K562 (cell line): ENCODE data around the gene RNF41. TPM values are rescaled to one million over a fixed set of nuclear protein-coding genes. Genes with fewer than 3 reads are reported as not detected.

Source experiments
- ELF1 ChIP-seq: fragments of 200-800 bp; sonication (Bioruptor generic); IDR thresholded peaks from 2 replicates; pipeline ENCODE4 v1.6.1; 2016; ENCODE audit warnings: missing genetic modification characterization, missing compliant biosample characterization
- FOXJ2 ChIP-seq: fragments of 200-800 bp; sonication (Bioruptor generic); IDR thresholded peaks from 2 replicates; pipeline ENCODE4 v1.6.1; 2016; ENCODE audit warnings: missing genetic modification characterization, missing compliant biosample characterization
- JUN ChIP-seq, 2 experiments: sonication (generic) in 1 of 2; formaldehyde crosslinking in 1 of 2; IDR thresholded peaks; 2 replicates each; pipeline versions ENCODE4 v1.6.1 to v1.8.0; 2012 to 2022; ENCODE audit warnings: borderline replicate concordance in 2 of 2, mild to moderate bottlenecking in 2 of 2, improper control_type of control experiment in 1 of 2, low read depth in 1 of 2, low read length in 1 of 2, missing genetic modification reagents in 1 of 2
- PHF21A ChIP-seq: fragments of 450-650 bp; IDR thresholded peaks from 2 replicates; pipeline ENCODE4 v1.6.1; 2017; ENCODE audit warnings: low read depth, borderline replicate concordance
- ZNF699 ChIP-seq: fragments of 250-450 bp; sonication (Bioruptor Pico); IDR thresholded peaks from 2 replicates; pipeline ENCODE4 v1.8.0; 2021; ENCODE audit warnings: mild to moderate bottlenecking, moderate library complexity; ENCODE audit not compliant: insufficient replicate concordance
- polyA plus RNA-seq, 8 experiments: library from polyadenylated mRNA; depleted of rRNA in 4 of 8; stranded (reverse) in 5 of 8; unstranded in 3 of 8; fragments of >200 nt; fragmentation: Nextera tagmentation in 2 of 8; fragmentation: Illumina TruSeq in 1 of 8; extraction: Ambion mirVana in 2 of 8; extraction: Trizol in 1 of 8; gene quantifications; 2 replicates each; pipeline versions ENCODE4 v1.2.1 to v1.2.3, GENCODE V29; 2011 to 2014; ENCODE audit warnings: inconsistent platforms in 1 of 8, missing spikeins in 1 of 8
- total RNA-seq, 7 experiments: library from RNA; depleted of rRNA in 6 of 7; stranded (reverse); fragments of >200 nt in 6 of 7; fragmentation: Illumina TruSeq in 2 of 7; extraction: Trizol in 2 of 7; gene quantifications; 2 replicates each; pipeline versions ENCODE4 v1.2.1 to v1.2.3, GENCODE V29; 2011 to 2021; ENCODE audit warnings: low replicate concordance in 1 of 7
- TF ChIP-seq, protein P1 (sequence below): sonication (generic); formaldehyde crosslinking; IDR thresholded peaks from 2 replicates; pipeline ENCODE4 v1.8.0; 2022; ENCODE audit warnings: mild to moderate bottlenecking, missing genetic modification reagents, borderline replicate concordance
- TF ChIP-seq, protein P2 (sequence below): IDR thresholded peaks from 2 replicates; pipeline ENCODE4 v1.6.1; 2014; ENCODE audit warnings: antibody characterized with exemption
- TF ChIP-seq, protein P3 (sequence below): sonication (generic); formaldehyde crosslinking; IDR thresholded peaks from 2 replicates; pipeline ENCODE4 v1.8.1; 2023; ENCODE audit warnings: mild to moderate bottlenecking, missing genetic modification reagents
- TF ChIP-seq, protein P4 (sequence below): fragments of 250-450 bp; sonication (Bioruptor Pico); IDR thresholded peaks from 2 replicates; pipeline ENCODE4 v1.4.0; 2020; ENCODE audit warnings: borderline replicate concordance
- TF ChIP-seq, protein P5 (sequence below): IDR thresholded peaks from 2 replicates; pipeline ENCODE4 v1.6.1; 2016; ENCODE audit warnings: missing genetic modification characterization, missing compliant biosample characterization
- TF ChIP-seq, protein P6 (sequence below): fragments of 450-650 bp; conservative IDR thresholded peaks from 2 replicates; pipeline ENCODE4 v1.6.1; 2016; ENCODE audit warnings: missing genetic modification characterization, low read depth, mild to moderate bottlenecking, missing compliant biosample characterization, moderate library complexity

Gene RNF41
- total and polyA plus RNA-seq, 9 of the 15 experiments (the other 6 are each of a cell fraction or from before 2014, with no cell fraction given) = 28.2 to 46.8 (median 33.8) TPM

DNA sequence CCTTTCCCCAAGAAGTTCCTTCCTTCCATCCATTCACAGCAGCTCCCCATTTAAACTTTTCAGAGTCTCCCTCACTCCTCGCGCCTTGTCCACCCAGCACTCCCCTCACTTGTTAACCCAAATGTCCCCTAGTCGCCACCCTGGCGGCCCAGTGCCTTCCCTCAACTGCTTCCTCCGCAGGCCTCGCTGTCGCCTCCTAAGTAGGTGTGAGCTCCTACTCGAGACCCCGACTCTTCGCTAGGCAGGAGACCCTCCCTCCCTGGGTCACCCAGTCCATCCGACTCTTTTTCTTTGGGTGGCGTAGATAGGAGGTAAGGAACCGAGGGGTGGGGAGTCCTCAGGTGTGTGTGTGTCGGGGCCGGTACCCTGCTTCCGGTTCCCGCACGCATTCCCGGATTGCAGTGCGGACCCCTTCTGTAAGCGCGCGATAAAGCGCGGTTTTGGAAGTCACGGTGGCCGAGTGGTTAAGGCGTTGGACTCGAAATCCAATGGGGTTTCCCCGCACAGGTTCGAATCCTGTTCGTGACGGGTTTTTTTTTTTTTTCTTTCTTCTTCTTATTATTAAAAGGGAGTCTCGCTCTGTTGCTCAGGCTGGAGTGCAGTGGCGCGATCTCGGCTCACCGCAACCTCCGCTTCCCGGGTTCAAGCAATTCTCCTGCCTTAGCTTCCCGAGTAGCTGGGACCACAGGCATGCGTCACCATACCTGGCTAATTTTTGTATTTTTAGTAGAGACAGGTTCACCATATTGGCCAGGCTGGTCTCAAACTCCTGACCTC, 31.6 kb downstream of the RNF41 start (continued):
- TF ChIP-seq, protein P1, sequence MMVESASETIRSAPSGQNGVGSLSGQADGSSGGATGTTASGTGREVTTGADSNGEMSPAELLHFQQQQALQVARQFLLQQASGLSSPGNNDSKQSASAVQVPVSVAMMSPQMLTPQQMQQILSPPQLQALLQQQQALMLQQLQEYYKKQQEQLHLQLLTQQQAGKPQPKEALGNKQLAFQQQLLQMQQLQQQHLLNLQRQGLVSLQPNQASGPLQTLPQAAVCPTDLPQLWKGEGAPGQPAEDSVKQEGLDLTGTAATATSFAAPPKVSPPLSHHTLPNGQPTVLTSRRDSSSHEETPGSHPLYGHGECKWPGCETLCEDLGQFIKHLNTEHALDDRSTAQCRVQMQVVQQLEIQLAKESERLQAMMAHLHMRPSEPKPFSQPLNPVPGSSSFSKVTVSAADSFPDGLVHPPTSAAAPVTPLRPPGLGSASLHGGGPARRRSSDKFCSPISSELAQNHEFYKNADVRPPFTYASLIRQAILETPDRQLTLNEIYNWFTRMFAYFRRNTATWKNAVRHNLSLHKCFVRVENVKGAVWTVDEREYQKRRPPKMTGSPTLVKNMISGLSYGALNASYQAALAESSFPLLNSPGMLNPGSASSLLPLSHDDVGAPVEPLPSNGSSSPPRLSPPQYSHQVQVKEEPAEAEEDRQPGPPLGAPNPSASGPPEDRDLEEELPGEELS (CRISPR knock-in tag) = no peak
- TF ChIP-seq FOXJ2 (tag) = no peak
- peak; percentile 91 for TF ChIP-seq ELF1 (tag)
- TF ChIP-seq, protein P2, sequence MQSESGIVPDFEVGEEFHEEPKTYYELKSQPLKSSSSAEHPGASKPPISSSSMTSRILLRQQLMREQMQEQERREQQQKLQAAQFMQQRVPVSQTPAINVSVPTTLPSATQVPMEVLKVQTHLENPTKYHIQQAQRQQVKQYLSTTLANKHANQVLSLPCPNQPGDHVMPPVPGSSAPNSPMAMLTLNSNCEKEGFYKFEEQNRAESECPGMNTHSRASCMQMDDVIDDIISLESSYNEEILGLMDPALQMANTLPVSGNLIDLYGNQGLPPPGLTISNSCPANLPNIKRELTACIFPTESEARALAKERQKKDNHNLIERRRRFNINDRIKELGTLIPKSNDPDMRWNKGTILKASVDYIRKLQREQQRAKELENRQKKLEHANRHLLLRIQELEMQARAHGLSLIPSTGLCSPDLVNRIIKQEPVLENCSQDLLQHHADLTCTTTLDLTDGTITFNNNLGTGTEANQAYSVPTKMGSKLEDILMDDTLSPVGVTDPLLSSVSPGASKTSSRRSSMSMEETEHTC = 0 out of 2 replicates have a peak, but pooled peaks have one; percentile 32
- TF ChIP-seq PHF21A = no peak
- TF ChIP-seq, protein P3, sequence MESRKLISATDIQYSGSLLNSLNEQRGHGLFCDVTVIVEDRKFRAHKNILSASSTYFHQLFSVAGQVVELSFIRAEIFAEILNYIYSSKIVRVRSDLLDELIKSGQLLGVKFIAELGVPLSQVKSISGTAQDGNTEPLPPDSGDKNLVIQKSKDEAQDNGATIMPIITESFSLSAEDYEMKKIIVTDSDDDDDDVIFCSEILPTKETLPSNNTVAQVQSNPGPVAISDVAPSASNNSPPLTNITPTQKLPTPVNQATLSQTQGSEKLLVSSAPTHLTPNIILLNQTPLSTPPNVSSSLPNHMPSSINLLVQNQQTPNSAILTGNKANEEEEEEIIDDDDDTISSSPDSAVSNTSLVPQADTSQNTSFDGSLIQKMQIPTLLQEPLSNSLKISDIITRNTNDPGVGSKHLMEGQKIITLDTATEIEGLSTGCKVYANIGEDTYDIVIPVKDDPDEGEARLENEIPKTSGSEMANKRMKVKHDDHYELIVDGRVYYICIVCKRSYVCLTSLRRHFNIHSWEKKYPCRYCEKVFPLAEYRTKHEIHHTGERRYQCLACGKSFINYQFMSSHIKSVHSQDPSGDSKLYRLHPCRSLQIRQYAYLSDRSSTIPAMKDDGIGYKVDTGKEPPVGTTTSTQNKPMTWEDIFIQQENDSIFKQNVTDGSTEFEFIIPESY = peak; percentile 6; the same call in 1 of the 2 replicates
- TF ChIP-seq, protein P4, sequence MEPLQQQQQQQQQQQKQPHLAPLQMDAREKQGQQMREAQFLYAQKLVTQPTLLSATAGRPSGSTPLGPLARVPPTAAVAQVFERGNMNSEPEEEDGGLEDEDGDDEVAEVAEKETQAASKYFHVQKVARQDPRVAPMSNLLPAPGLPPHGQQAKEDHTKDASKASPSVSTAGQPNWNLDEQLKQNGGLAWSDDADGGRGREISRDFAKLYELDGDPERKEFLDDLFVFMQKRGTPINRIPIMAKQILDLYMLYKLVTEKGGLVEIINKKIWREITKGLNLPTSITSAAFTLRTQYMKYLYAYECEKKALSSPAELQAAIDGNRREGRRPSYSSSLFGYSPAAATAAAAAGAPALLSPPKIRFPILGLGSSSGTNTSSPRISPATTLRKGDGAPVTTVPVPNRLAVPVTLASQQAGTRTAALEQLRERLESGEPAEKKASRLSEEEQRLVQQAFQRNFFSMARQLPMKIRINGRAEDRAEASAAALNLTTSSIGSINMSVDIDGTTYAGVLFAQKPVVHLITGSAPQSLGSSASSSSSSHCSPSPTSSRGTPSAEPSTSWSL (CRISPR knock-in tag) = no peak
- TF ChIP-seq JUN (IDR thresholded peaks at IDR 0.05; ENCODE audit: borderline replicate concordance, low read depth, low read length) = 0 out of 2 replicates have a peak, but pooled peaks have one; percentile 6
- 0 out of 2 replicates have a peak, but pooled peaks have one; percentile 15 for TF ChIP-seq JUN (CRISPR knock-in tag; IDR thresholded peaks at IDR 0.05; ENCODE audit: borderline replicate concordance)
- TF ChIP-seq, protein P5, sequence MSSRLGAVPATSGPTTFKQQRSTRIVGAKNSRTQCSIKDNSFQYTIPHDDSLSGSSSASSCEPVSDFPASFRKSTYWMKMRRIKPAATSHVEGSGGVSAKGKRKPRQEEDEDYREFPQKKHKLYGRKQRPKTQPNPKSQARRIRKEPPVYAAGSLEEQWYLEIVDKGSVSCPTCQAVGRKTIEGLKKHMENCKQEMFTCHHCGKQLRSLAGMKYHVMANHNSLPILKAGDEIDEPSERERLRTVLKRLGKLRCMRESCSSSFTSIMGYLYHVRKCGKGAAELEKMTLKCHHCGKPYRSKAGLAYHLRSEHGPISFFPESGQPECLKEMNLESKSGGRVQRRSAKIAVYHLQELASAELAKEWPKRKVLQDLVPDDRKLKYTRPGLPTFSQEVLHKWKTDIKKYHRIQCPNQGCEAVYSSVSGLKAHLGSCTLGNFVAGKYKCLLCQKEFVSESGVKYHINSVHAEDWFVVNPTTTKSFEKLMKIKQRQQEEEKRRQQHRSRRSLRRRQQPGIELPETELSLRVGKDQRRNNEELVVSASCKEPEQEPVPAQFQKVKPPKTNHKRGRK (tag) = no peak
- TF ChIP-seq, protein P6, sequence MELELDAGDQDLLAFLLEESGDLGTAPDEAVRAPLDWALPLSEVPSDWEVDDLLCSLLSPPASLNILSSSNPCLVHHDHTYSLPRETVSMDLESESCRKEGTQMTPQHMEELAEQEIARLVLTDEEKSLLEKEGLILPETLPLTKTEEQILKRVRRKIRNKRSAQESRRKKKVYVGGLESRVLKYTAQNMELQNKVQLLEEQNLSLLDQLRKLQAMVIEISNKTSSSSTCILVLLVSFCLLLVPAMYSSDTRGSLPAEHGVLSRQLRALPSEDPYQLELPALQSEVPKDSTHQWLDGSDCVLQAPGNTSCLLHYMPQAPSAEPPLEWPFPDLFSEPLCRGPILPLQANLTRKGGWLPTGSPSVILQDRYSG (tag) = no peak
- no peak for TF ChIP-seq ZNF699 (CRISPR knock-in tag)
